Endothelial cell of umbilical vein (primary cell): ENCODE measurements around the gene RPL23.

Experiments
- FOS ChIP-seq: IDR thresholded peaks from 2 replicates; pipeline ENCODE4 v1.6.1; 2011; ENCODE audit warnings: mild to moderate bottlenecking, low read length, moderate library complexity, borderline replicate concordance; ENCODE audit not compliant: insufficient read depth
- JUN ChIP-seq: IDR thresholded peaks from 2 replicates; pipeline ENCODE4 v1.6.1; 2011; ENCODE audit warnings: borderline replicate concordance, low read depth; ENCODE audit not compliant: insufficient read length, insufficient read depth
- POLR2A ChIP-seq: IDR thresholded peaks from 2 replicates; pipeline ENCODE4 v1.6.1; 2012; ENCODE audit warnings: low read depth, mild to moderate bottlenecking, control low read depth, low read length
- TF ChIP-seq, protein P1 (sequence below), 2 donors: IDR thresholded peaks; 1 replicate in 1 of 2; 2 replicates in 1 of 2; pipeline ENCODE4 v1.5.1; 2011; ENCODE audit warnings: low read length in 2 of 2, mild to moderate bottlenecking in 2 of 2, moderate library complexity in 2 of 2, control low read depth in 1 of 2, inconsistent platforms in 1 of 2, low read depth in 1 of 2; ENCODE audit not compliant: insufficient read depth in 1 of 2; ENCODE audit errors: extremely low read depth in 1 of 2

DNA sequence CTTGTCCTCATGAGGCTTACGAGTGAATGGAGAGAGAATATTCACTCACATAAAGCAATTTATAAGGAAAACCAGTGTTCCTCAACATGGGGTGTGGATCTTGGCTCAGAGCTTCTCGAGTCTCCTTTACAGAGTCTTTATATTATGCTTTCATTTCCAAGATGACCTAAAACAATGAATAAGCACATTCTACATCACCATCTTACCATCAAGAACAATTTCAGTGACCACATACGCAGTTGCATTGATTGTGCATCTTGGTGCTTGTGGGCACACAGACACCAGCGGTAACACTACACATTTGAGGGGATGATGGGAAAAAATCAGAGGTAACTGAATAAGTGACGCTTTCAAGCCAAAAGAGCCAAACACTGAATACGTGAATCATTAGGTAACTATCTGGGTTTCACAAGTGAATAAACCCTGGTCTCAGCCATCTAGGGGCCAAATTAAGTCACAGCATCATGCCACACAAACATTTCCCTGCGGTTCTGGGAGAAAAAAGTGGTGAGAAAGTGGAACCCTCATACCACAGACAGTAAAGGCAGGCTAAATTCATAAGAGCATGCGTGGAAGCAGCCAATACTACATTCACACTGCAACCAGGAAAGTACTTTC is 37.8 kb downstream of the RPL23 start:
- TF ChIP-seq, protein P1, sequence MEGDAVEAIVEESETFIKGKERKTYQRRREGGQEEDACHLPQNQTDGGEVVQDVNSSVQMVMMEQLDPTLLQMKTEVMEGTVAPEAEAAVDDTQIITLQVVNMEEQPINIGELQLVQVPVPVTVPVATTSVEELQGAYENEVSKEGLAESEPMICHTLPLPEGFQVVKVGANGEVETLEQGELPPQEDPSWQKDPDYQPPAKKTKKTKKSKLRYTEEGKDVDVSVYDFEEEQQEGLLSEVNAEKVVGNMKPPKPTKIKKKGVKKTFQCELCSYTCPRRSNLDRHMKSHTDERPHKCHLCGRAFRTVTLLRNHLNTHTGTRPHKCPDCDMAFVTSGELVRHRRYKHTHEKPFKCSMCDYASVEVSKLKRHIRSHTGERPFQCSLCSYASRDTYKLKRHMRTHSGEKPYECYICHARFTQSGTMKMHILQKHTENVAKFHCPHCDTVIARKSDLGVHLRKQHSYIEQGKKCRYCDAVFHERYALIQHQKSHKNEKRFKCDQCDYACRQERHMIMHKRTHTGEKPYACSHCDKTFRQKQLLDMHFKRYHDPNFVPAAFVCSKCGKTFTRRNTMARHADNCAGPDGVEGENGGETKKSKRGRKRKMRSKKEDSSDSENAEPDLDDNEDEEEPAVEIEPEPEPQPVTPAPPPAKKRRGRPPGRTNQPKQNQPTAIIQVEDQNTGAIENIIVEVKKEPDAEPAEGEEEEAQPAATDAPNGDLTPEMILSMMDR (IDR thresholded peaks at IDR 0.05; ENCODE audit: extremely low read depth in 1 of 2, insufficient read depth in 1 of 2, low read depth in 1 of 2, low read length in 2 of 2) = peak in 1 of 2 donors; percentile 7
- TF ChIP-seq POLR2A (no peak), FOS (no peak), JUN (no peak)
